Activated CD4-positive, alpha-beta memory T cell treated with anti-CD3 and anti-CD28 coated beads, Interleukin-2, amount 10 ng/mL, durations not matched to agents 7 days and 5 days (primary cell): ENCODE data around the gene GPR180. TPM values are rescaled to one million over a fixed set of nuclear protein-coding genes. Genes with fewer than 3 reads are reported as not detected.

ENCODE experiments used
- CTCF ChIA-PET: fragments of 350-600 bp; sonication (Branson Sonifier 250); formaldehyde crosslinking; loops from one replicate; lab custom pipeline; 2021; ENCODE audit warnings: antibody characterized with exemption, inconsistent platforms; lab: Charles Lee
- POLR2A ChIA-PET: fragments of 350-600 bp; sonication (Branson Sonifier 250); formaldehyde crosslinking; loops from one replicate; lab custom pipeline; 2021; ENCODE audit warnings: antibody characterized with exemption; lab: Charles Lee
- DNase-seq: peaks from one replicate; pipeline ENCODE4 v3.0.0-alpha.2; 2020
- H3K27ac Mint-ChIP-seq: one replicate; pipeline ENCODE4 v1.8.0; 2021; ENCODE audit warnings: mild to moderate bottlenecking, mixed read lengths
- H3K27me3 Mint-ChIP-seq: one replicate; pipeline ENCODE4 v1.8.0; 2021; ENCODE audit warnings: mixed read lengths
- H3K36me3 Mint-ChIP-seq: one replicate; pipeline ENCODE4 v1.8.0; 2021; ENCODE audit warnings: low read depth, mixed read lengths
- H3K4me1 Mint-ChIP-seq: one replicate; pipeline ENCODE4 v1.8.0; 2021; ENCODE audit warnings: mixed read lengths
- H3K4me3 Mint-ChIP-seq: one replicate; pipeline ENCODE4 v1.8.0; 2021; ENCODE audit warnings: mild to moderate bottlenecking, mixed read lengths
- H3K9me3 Mint-ChIP-seq: one replicate; pipeline ENCODE4 v1.8.0; 2021; ENCODE audit warnings: mixed read lengths
- total RNA-seq, 2 experiments: library from RNA; stranded (reverse); gene quantifications; one replicate each; pipeline ENCODE4 v1.2.3, GENCODE V29; 2021

The GPR180 gene
- total RNA-seq, 2 experiments from 2014 or later: 7.8 to 8.0 TPM

GRCh38 chr13:94569615-94570014 is 32.0 kb upstream of the GPR180 start:
- Mint-ChIP-seq H3K36me3 (peaks cover 69% of the 10 kb centered on the region), H3K27ac (no peak overlapping the region), H3K27me3 (no peaks in the 10 kb centered on the region), H3K4me3 (no peak overlapping the region), H3K4me1 (no peaks in the 10 kb centered on the region), H3K9me3 (no peaks in the 10 kb centered on the region)
- no peak for DNase-seq
- CTCF ChIA-PET: no interaction called here
- POLR2A ChIA-PET: no interaction called here

GRCh38 chr13:94579063-94579462 is 22.6 kb upstream of the GPR180 start:
- Mint-ChIP-seq H3K4me3 (no peak overlapping the region), H3K4me1 (no peaks in the 10 kb centered on the region), H3K27ac (no peak overlapping the region), H3K9me3 (no peaks in the 10 kb centered on the region), H3K27me3 (no peaks in the 10 kb centered on the region), H3K36me3 (peaks cover 60% of the 10 kb centered on the region)
- ChIA-PET POLR2A (no interaction called here), CTCF (no interaction called here)
- no peak for DNase-seq

DNA sequence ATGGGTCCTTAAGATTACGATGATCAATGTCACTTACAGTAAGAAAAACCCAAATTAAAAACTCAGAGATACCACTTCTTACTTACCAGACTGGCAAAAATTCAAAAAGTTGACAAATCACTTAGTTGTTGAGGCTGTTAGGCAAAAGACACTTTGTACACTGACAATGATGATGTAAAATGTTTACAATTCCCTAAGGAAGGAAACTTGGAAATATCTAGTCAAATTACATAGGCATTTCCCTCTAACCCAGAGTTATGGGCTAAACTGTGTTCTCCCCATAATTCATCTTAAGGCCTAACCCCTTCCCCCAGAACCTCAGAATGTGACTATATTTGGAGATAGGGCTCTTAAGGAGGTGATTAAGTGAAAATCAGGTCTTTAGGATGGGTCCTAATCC is 17.7 kb upstream of the GPR180 start:
- Mint-ChIP-seq H3K9me3 (no peaks in the 10 kb centered on the region), H3K4me3 (no peak overlapping the region), H3K4me1 (peaks cover 8% of the 10 kb centered on the region), H3K36me3 (peaks cover 68% of the 10 kb centered on the region), H3K27ac (no peak overlapping the region), H3K27me3 (no peaks in the 10 kb centered on the region)
- ChIA-PET POLR2A (no interaction called here), CTCF (no interaction called here)
- DNase-seq: no peak

- Mint-ChIP-seq H3K9me3 (no peaks in the 10 kb centered on the region), H3K4me1 (peaks cover 15% of the 10 kb centered on the region), H3K27ac (no peak overlapping the region), H3K36me3 (peaks cover 64% of the 10 kb centered on the region), H3K4me3 (no peak overlapping the region), H3K27me3 (no peaks in the 10 kb centered on the region)
- POLR2A ChIA-PET: no interaction called here
- CTCF ChIA-PET: interaction anchor here (0.7 to 1.5 kb wide), 2 partner anchors 10 to 58 kb away, joined by 3 to 5 read pairs; partner anchors contain the start of gene TGDS
- no peak for DNase-seq
Observed at GRCh38 chr13:94585543-94586101, 16.0 kb upstream of the GPR180 start.

DNA sequence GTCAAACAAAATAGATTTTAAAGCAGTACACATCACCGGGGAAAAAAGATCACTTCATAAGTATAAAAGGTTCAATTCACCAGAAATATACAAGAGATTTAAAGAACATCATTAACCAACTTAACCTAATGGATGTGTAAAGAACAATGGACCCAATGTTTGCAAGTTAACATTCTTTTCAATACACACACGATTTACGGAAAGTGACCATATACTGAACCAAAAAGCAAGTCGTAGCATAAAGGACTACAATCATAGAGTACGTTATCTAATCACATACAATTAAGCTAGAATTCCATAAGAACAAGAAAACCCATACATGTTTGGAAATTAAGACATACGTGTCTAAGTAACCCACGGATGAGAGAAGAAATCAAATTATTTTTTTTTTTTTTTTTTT is 15.3 kb upstream of the GPR180 start:
- Mint-ChIP-seq H3K27me3 (no peaks in the 10 kb centered on the region), H3K4me3 (no peak overlapping the region), H3K27ac (no peak overlapping the region), H3K36me3 (peaks cover 61% of the 10 kb centered on the region), H3K4me1 (peaks cover 17% of the 10 kb centered on the region), H3K9me3 (no peaks in the 10 kb centered on the region)
- DNase-seq: no peak
- ChIA-PET CTCF (interaction anchor here (0.7 to 1.5 kb wide), 2 partner anchors 10 to 536 kb away, joined by 5 read pairs; partner anchors contain the start of gene TGDS), POLR2A (interaction anchor here (0.8 kb wide), 1 partner anchor 9 kb away, joined by 5 read pairs; the partner anchor contains the start of gene TGDS)

DNA sequence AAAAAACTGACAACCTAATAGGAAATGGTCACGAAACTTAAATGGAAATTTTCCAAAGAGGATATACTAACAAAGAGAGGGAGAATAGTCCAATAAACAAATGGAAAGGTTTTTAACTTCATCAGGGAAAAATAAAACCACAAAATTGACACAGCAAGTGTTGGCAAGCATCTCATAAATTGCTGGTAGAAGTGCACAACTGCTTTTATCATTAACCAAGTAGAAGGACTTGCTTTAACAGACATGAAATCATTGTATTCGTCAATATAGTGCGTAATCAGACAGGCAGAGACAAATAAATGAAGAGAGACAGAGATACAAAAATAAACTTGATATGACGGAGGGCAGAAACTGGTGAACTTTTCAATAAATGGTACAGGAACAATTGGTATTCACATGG is 13.1 kb upstream of the GPR180 start:
- Mint-ChIP-seq H3K36me3 (peaks cover 58% of the 10 kb centered on the region), H3K27me3 (no peaks in the 10 kb centered on the region), H3K4me1 (peaks cover 23% of the 10 kb centered on the region), H3K9me3 (no peaks in the 10 kb centered on the region), H3K4me3 (no peak overlapping the region), H3K27ac (no peak overlapping the region)
- CTCF ChIA-PET: interaction anchor here (0.6 kb wide), 1 partner anchor 150 kb away, joined by 3 read pairs; no protein-coding TSS in a partner anchor
- POLR2A ChIA-PET: no interaction called here
- no peak for DNase-seq

DNA sequence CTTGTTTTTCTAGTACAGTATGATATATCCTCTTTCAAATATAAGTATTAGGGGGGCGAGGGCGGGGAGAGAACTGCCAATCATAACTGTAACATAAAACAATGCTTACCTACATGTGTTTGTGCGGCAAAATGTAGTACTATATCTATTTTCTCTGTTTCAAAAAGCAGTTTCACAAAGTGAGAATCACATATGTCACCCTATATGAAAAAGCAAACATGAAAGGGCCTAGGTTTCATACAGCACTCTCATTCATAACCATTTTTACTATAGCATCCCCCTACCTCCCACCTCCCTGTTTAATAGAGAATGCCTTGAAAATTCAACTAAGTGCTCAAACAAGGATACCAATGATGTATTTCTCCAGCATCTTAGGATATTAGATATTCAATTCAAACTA is 10.9 kb upstream of the GPR180 start:
- peaks cover 36% of the 10 kb centered on the region for H3K4me1 Mint-ChIP-seq
- peaks cover 56% of the 10 kb centered on the region for H3K36me3 Mint-ChIP-seq
- H3K9me3 Mint-ChIP-seq: no peaks in the 10 kb centered on the region
- no peak overlapping the region for H3K27ac Mint-ChIP-seq
- no peaks in the 10 kb centered on the region for H3K27me3 Mint-ChIP-seq
- DNase-seq: no peak
- ChIA-PET CTCF (interaction anchor here (1.6 kb wide), 1 partner anchor 27 kb away, joined by 5 read pairs; no protein-coding TSS in a partner anchor), POLR2A (interaction anchor here (2.4 kb wide), 1 partner anchor 42 kb away, joined by 11 read pairs; no protein-coding TSS in a partner anchor)
- H3K4me3 Mint-ChIP-seq: no peak overlapping the region

DNA sequence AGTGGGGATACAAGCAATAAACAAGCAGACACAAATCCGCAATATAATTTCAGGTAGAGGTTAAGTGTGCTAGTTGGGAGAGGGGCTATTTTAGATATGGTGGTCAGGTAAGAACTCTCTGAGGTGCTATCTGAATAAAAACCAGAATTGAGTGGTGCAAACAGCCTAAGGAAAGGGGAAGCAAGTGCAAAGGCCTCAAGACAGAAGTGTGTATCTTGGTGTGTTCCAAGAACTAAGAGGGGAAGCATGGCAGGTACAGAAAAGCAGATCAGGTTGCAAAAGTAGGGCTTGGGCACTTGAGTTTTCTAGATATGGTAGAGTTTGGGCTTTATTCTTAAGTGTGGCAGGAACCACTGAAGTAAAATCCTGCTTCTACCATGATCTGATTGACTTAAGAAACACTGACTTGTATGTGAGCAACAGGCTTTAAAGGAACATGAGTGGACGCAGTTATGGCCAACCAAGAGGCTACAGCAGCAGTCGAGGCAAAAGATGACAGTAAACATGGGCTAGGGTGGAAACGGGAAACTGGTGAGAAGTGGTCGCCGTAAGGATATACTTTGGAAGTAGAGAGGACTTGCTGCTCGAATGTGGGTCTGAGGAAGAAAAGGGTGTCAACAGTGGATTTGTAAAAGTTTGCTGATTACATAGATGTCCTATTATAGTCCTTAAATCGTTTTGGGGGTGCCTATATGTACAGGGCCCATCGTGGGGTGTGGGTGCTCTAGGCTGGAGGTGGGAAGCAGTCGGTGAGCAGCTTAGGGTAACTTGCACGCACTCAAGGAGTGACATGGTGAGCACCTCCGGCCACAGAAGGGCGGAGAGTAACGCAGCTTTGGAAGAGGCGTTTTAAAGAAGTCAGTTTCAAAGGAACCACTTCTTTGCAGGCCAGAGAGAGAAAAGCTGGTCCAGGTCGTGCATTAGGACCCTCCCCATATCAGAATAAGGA is 6.4 kb upstream of the GPR180 start:
- ChIA-PET CTCF (interaction anchor here (0.8 to 2.4 kb wide), 11 partner anchors 9 to 594 kb away, joined by 3 to 23 read pairs (median 5); no protein-coding TSS in a partner anchor), POLR2A (interaction anchor here (0.7 to 2.2 kb wide), 17 partner anchors 8 to 1081 kb away, joined by 3 to 83 read pairs (median 5); partner anchors contain the start of gene DNAJC3)
- H3K4me1 Mint-ChIP-seq: peaks cover 40% of the 10 kb centered on the region
- no peaks in the 10 kb centered on the region for H3K27me3 Mint-ChIP-seq
- no peaks in the 10 kb centered on the region for H3K9me3 Mint-ChIP-seq
- peaks cover 30% of the 10 kb centered on the region for H3K36me3 Mint-ChIP-seq
- H3K27ac Mint-ChIP-seq: peak overlapping the region; percentile 87
- peak; percentile 54 for DNase-seq
- peak overlapping the region; percentile 86 for H3K4me3 Mint-ChIP-seq

- peak within 1 kb of the TSS; percentile 87 for H3K27ac Mint-ChIP-seq
- H3K27me3 Mint-ChIP-seq: no peaks in the 10 kb centered on the region
- POLR2A ChIA-PET: interaction anchor here (0.7 to 2.2 kb wide), 17 partner anchors 8 to 1080 kb away, joined by 3 to 83 read pairs (median 5); partner anchors contain the start of gene DNAJC3
- CTCF ChIA-PET: interaction anchor here (0.8 to 2.4 kb wide), 11 partner anchors 9 to 593 kb away, joined by 3 to 23 read pairs (median 5); no protein-coding TSS in a partner anchor
- peaks cover 41% of the 10 kb centered on the region for H3K4me1 Mint-ChIP-seq
- H3K4me3 Mint-ChIP-seq: peak within 1 kb of the TSS; percentile 86
- H3K36me3 Mint-ChIP-seq: peaks cover 25% of the 10 kb centered on the region
- peak; percentile 92 for DNase-seq
- H3K9me3 Mint-ChIP-seq: peaks cover 4% of the 10 kb centered on the region
Observed at GRCh38 chr13:94595950-94596574, 5.6 kb upstream of the GPR180 start, which contains the start of gene TGDS. Gene TGDS (minus strand): TSS chr13:94596152. CDS start chr13:94596136, 16 bp downstream.

DNA sequence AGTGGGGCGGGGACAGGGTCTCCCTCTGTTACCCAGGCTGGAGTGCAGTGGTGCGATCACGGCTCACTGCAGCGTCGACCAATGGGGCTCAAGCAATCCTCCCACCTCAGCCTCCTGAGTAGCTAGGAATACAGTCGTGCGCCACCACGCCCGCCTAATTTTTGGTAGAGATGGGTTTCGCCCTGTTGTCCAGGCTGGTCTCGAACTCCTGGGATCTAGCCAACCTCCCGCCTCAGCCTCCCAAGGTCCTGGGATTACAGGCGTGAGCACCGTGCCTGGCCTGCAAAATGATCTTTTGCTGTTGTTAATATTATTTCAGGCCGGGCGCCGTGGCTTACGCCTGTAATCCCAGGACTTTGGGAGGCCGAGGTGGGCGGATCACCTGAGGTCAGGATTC is 5.1 kb upstream of the GPR180 start:
- no peak for DNase-seq
- no peaks in the 10 kb centered on the region for H3K27me3 Mint-ChIP-seq
- peak overlapping the region; percentile 87 for H3K27ac Mint-ChIP-seq
- POLR2A ChIA-PET: interaction anchor here (1.0 to 2.2 kb wide), 16 partner anchors 9 to 1080 kb away, joined by 3 to 83 read pairs (median 6); partner anchors contain the start of gene DNAJC3
- peaks cover 6% of the 10 kb centered on the region for H3K9me3 Mint-ChIP-seq
- peak overlapping the region; percentile 86 for H3K4me3 Mint-ChIP-seq
- peaks cover 25% of the 10 kb centered on the region for H3K36me3 Mint-ChIP-seq
- CTCF ChIA-PET: interaction anchor here (0.8 to 2.4 kb wide), 10 partner anchors 9 to 592 kb away, joined by 3 to 23 read pairs (median 5); no protein-coding TSS in a partner anchor
- peaks cover 45% of the 10 kb centered on the region for H3K4me1 Mint-ChIP-seq

GRCh38 chr13:94598281-94598680 is 3.4 kb upstream of the GPR180 start:
- ChIA-PET CTCF (no interaction called here), POLR2A (no interaction called here)
- DNase-seq: no peak
- H3K27ac Mint-ChIP-seq: no peak overlapping the region
- H3K27me3 Mint-ChIP-seq: no peaks in the 10 kb centered on the region
- H3K4me1 Mint-ChIP-seq: peaks cover 48% of the 10 kb centered on the region
- H3K9me3 Mint-ChIP-seq: peaks cover 6% of the 10 kb centered on the region
- H3K4me3 Mint-ChIP-seq: no peak overlapping the region
- peaks cover 14% of the 10 kb centered on the region for H3K36me3 Mint-ChIP-seq

GRCh38 chr13:94599877-94600276 is 1.8 kb upstream of the GPR180 start:
- Mint-ChIP-seq H3K9me3 (peaks cover 6% of the 10 kb centered on the region), H3K36me3 (peaks cover 9% of the 10 kb centered on the region), H3K27me3 (no peaks in the 10 kb centered on the region), H3K4me1 (peaks cover 43% of the 10 kb centered on the region), H3K4me3 (no peak overlapping the region), H3K27ac (no peak overlapping the region)
- DNase-seq: no peak
- ChIA-PET POLR2A (no interaction called here), CTCF (no interaction called here)
